ENCODE data around the gene GGCT. TPM values are rescaled to one million over a fixed set of nuclear protein-coding genes. Genes with fewer than 3 reads are reported as not detected.

The GGCT gene
- polyA plus RNA-seq, 1 donor (not counting 4 experiments of a cell fraction or from before 2014, with no cell fraction given): 59.8 TPM

GRCh38 chr7:30549931-30550493, 45.4 kb upstream of the GGCT start:
- H3K4me1 ChIP-seq (ENCODE audit: control insufficient read depth, extremely low read depth, insufficient read depth, low read length): peaks cover 32% of the 10 kb centered on the region
- no peaks in the 10 kb centered on the region for H3K79me2 ChIP-seq (ENCODE audit: control insufficient read depth, insufficient read depth, low read length)
- H3K36me3 ChIP-seq (ENCODE audit: control insufficient read depth in 2 of 2, extremely low read depth in 1 of 2, insufficient read depth in 2 of 2, low read length in 2 of 2): peaks cover 0 to 5% of the 10 kb centered on the region in 2 experiments
- no peak for TF ChIP-seq CTCF (optimal IDR thresholded peaks at IDR 0.05 in 1 of 3, IDR thresholded peaks at IDR 0.05 in 1 of 3, conservative IDR thresholded peaks at IDR 0.05 in 1 of 3; ENCODE audit: extremely low read depth in 1 of 3, insufficient read depth in 2 of 3, low read length in 3 of 3)
- no peak for TF ChIP-seq EZH2 (IDR thresholded peaks at IDR 0.05; ENCODE audit: low read length)
- H3K4me2 ChIP-seq (ENCODE audit: control insufficient read depth, extremely low read depth, insufficient read depth, low read depth, low read length): no peak overlapping the region
- peak overlapping the region; percentile 0 for H3K9ac ChIP-seq (ENCODE audit: control insufficient read depth, extremely low read depth, insufficient read depth, low read length)
- H3K27ac ChIP-seq (ENCODE audit: control insufficient read depth, insufficient read depth, low read length): peak overlapping the region; percentile 93
- H3K4me3 ChIP-seq (ENCODE audit: control insufficient read depth in 2 of 3, extremely low read depth in 1 of 3, insufficient read depth in 2 of 3, low read depth in 1 of 3, low read length in 3 of 3): no peak overlapping the region
- DNase-seq (ENCODE audit: low read depth, low spot score): no peak
- no peaks in the 10 kb centered on the region for H4K20me1 ChIP-seq (ENCODE audit: control insufficient read depth, extremely low read depth, insufficient read depth, low read length)
- no peak overlapping the region for H2AFZ ChIP-seq (ENCODE audit: control insufficient read depth, low read length)
- H3K9me1 ChIP-seq (ENCODE audit: control insufficient read depth, extremely low read depth, insufficient read depth, low read length): no peaks in the 10 kb centered on the region
- H3K27me3 ChIP-seq (ENCODE audit: control insufficient read depth, extremely low read depth, insufficient read depth, low read length): no peaks in the 10 kb centered on the region
- H3K9me3 ChIP-seq (ENCODE audit: control insufficient read depth, low read depth, low read length): no peaks in the 10 kb centered on the region
- no peak for FAIRE-seq
- dilution Hi-C loops (cut with MboI; ENCODE audit: extremely low pct_ligation_motif_present, low sequenced_read_pairs): no loop called here

- H2AFZ ChIP-seq (ENCODE audit: control insufficient read depth, low read length): peak overlapping the region; percentile 14
- no peaks in the 10 kb centered on the region for H4K20me1 ChIP-seq (ENCODE audit: control insufficient read depth, extremely low read depth, insufficient read depth, low read length)
- no peak overlapping the region for H3K4me3 ChIP-seq (ENCODE audit: control insufficient read depth in 2 of 3, extremely low read depth in 1 of 3, insufficient read depth in 2 of 3, low read depth in 1 of 3, low read length in 3 of 3)
- H3K27ac ChIP-seq (ENCODE audit: control insufficient read depth, insufficient read depth, low read length): peak overlapping the region; percentile 44
- H3K9me1 ChIP-seq (ENCODE audit: control insufficient read depth, extremely low read depth, insufficient read depth, low read length): no peaks in the 10 kb centered on the region
- dilution Hi-C loops (cut with MboI; ENCODE audit: extremely low pct_ligation_motif_present, low sequenced_read_pairs): no loop called here
- H3K9ac ChIP-seq (ENCODE audit: control insufficient read depth, extremely low read depth, insufficient read depth, low read length): peak overlapping the region; percentile 35
- no peaks in the 10 kb centered on the region for H3K79me2 ChIP-seq (ENCODE audit: control insufficient read depth, insufficient read depth, low read length)
- peaks cover 0 to 4% of the 10 kb centered on the region in 2 experiments for H3K36me3 ChIP-seq (ENCODE audit: control insufficient read depth in 2 of 2, extremely low read depth in 1 of 2, insufficient read depth in 2 of 2, low read length in 2 of 2)
- DNase-seq (ENCODE audit: low read depth, low spot score): no peak
- no peaks in the 10 kb centered on the region for H3K9me3 ChIP-seq (ENCODE audit: control insufficient read depth, low read depth, low read length)
- no peaks in the 10 kb centered on the region for H3K27me3 ChIP-seq (ENCODE audit: control insufficient read depth, extremely low read depth, insufficient read depth, low read length)
- FAIRE-seq: peak; percentile 96
- TF ChIP-seq CTCF (optimal IDR thresholded peaks at IDR 0.05 in 1 of 3, IDR thresholded peaks at IDR 0.05 in 1 of 3, conservative IDR thresholded peaks at IDR 0.05 in 1 of 3; ENCODE audit: extremely low read depth in 1 of 3, insufficient read depth in 2 of 3, low read length in 3 of 3) (peak; percentile 78 to 95 (median 91)), EZH2 (IDR thresholded peaks at IDR 0.05; ENCODE audit: low read length) (no peak)
- peak overlapping the region; percentile 12 for H3K4me2 ChIP-seq (ENCODE audit: control insufficient read depth, extremely low read depth, insufficient read depth, low read depth, low read length)
- H3K4me1 ChIP-seq (ENCODE audit: control insufficient read depth, extremely low read depth, insufficient read depth, low read length): peaks cover 32% of the 10 kb centered on the region
These were observed 44.2 kb upstream of the GGCT start for GRCh38 chr7:30548845-30549244.
